Globus pallidus (tissue), 1 donor: ENCODE results near the gene COG5.
A peak's percentile ranks its signal among the peaks of the same experiment; 100 is the strongest.

Source experiments
- DNase-seq: peaks from one replicate; pipeline ENCODE4 v3.0.0-alpha.2; 2015; ENCODE audit warnings: low spot score

COG5 gene

GRCh38 chr7:107505997-107506673, 57.6 kb downstream of the COG5 start:
- no peak for DNase-seq

- no peak for DNase-seq
Observed at GRCh38 chr7:107505362-107505761, 58.4 kb downstream of the COG5 start.

GRCh38 chr7:107503687-107504086, 60.0 kb downstream of the COG5 start:
- DNase-seq, result no peak

GRCh38 chr7:107502797-107503196, 60.9 kb downstream of the COG5 start:
- no peak for DNase-seq

GRCh38 chr7:107502154-107502553, 61.6 kb downstream of the COG5 start:
- no peak for DNase-seq

GRCh38 chr7:107501593-107501992, 62.1 kb downstream of the COG5 start:
- DNase-seq, result peak; percentile 42

- DNase-seq, result no peak
Observed at GRCh38 chr7:107499731-107500130, 64.0 kb downstream of the COG5 start.

- DNase-seq, result no peak
Observed at GRCh38 chr7:107495516-107495915, 68.2 kb downstream of the COG5 start.

GRCh38 chr7:107494884-107495283, 68.8 kb downstream of the COG5 start:
- DNase-seq, result no peak

GRCh38 chr7:107494315-107494751, 69.4 kb downstream of the COG5 start:
- no peak for DNase-seq

- DNase-seq, result no peak
Observed at GRCh38 chr7:107492875-107493274, 70.8 kb downstream of the COG5 start.

GRCh38 chr7:107486041-107486440, 77.7 kb downstream of the COG5 start:
- DNase-seq, result no peak

GRCh38 chr7:107482571-107482970, 81.1 kb downstream of the COG5 start:
- no peak for DNase-seq

- no peak for DNase-seq
Observed at GRCh38 chr7:107480932-107481331, 82.8 kb downstream of the COG5 start.

- no peak for DNase-seq
Observed at GRCh38 chr7:107479303-107479702, 84.4 kb downstream of the COG5 start.

- no peak for DNase-seq
Observed at GRCh38 chr7:107474104-107474521, 89.6 kb downstream of the COG5 start.

GRCh38 chr7:107472116-107472515, 91.6 kb downstream of the COG5 start:
- no peak for DNase-seq

GRCh38 chr7:107471292-107472070, 92.2 kb downstream of the COG5 start:
- no peak for DNase-seq

GRCh38 chr7:107469929-107470328, 93.8 kb downstream of the COG5 start, which contains the start of gene GPR22:
Gene GPR22 (plus strand): TSS chr7:107470057. CDS start chr7:107474061, 4,004 bp downstream.
- DNase-seq, result no peak

GRCh38 chr7:107468824-107469223, 94.9 kb downstream of the COG5 start:
- DNase-seq, result no peak

- no peak for DNase-seq
Observed at GRCh38 chr7:107467972-107468371, 95.7 kb downstream of the COG5 start.

GRCh38 chr7:107464666-107465226, 99.0 kb downstream of the COG5 start:
- DNase-seq, result no peak
